GM12874 (cell line): ENCODE results near the gene VASH2.

ENCODE experiments used
- TF ChIP-seq, protein P1 (sequence below): IDR thresholded peaks from 2 replicates; pipeline ENCODE4 v1.5.1; 2011; ENCODE audit warnings: low read depth, mild to moderate bottlenecking, control low read depth, low read length, moderate library complexity; ENCODE audit not compliant: insufficient read depth

VASH2 gene

GRCh38 chr1:212955098-212955497, 4.8 kb downstream of the VASH2 start:
- TF ChIP-seq, protein P1, sequence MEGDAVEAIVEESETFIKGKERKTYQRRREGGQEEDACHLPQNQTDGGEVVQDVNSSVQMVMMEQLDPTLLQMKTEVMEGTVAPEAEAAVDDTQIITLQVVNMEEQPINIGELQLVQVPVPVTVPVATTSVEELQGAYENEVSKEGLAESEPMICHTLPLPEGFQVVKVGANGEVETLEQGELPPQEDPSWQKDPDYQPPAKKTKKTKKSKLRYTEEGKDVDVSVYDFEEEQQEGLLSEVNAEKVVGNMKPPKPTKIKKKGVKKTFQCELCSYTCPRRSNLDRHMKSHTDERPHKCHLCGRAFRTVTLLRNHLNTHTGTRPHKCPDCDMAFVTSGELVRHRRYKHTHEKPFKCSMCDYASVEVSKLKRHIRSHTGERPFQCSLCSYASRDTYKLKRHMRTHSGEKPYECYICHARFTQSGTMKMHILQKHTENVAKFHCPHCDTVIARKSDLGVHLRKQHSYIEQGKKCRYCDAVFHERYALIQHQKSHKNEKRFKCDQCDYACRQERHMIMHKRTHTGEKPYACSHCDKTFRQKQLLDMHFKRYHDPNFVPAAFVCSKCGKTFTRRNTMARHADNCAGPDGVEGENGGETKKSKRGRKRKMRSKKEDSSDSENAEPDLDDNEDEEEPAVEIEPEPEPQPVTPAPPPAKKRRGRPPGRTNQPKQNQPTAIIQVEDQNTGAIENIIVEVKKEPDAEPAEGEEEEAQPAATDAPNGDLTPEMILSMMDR: no peak

- TF ChIP-seq, protein P1: no peak
Observed at GRCh38 chr1:212955961-212956620, 5.8 kb downstream of the VASH2 start.

DNA sequence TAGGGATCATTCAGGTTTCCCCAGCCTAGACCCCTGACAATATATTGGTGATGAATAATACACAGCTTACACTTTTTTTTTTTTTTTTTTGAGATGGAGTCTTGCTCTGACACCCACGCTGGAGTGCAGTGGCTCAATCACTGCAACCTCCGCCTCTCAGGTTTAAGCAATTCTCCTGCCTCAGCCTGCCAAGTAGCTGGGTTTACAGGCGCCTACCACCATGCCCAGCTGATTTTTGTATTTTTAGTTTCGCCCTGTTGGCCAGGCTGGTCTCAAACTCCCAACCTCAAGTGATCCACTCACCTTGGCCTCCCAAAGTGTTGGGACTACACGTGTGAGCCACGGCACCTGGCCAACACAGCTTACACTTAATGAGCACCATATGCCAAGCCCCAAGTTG, 7.2 kb downstream of the VASH2 start:
- TF ChIP-seq, protein P1: no peak

- TF ChIP-seq, protein P1: no peak
Observed at GRCh38 chr1:212958175-212958574, 7.8 kb downstream of the VASH2 start.

DNA sequence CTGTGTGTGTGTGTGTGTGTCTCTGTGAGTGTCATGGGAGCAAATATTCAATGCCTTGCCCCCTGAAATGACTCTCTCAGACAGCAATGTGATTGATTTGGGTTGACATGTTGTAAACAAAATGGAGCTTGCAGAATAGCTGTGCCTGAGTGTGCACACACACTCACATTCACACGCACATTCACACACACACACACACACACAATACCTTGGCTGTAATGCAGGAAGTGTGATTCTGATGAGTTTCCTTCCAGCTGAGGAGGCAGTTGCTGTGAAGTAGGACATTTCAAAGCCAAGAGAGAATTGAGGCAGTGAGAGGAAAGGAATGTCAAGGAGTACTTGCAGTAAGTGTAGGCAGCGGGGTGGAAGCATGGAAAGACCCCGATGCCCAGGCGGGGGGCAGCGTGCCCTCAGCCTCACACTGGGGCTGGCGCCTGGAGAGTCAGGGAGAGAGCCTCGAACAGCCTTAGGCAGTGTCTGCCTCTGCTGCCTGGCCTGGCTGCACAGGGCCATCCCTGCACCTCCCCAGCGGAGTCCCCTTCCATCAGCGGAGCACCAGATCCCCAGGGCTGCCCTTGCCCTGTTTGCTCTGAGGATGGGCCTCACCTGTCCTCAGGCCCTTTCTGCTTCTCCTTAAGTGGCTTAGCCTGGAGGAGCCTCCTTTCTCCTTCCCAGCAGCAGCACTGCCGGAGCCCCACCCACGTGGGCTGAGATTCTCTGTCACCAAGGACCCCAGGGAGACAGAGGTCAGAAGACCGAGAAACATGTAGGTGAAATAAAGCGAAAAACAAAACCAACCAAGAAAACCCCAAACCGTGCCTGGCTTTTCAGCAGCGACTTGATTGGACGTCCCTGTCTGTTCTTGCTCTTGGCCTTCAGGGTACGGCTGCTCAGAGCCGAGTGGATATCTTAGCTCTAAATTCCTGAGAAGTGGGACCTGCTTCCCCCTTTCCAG, 9.2 kb downstream of the VASH2 start:
- TF ChIP-seq, protein P1: no peak

- TF ChIP-seq, protein P1: no peak
Observed at GRCh38 chr1:212960932-212961331, 10.6 kb downstream of the VASH2 start.

DNA sequence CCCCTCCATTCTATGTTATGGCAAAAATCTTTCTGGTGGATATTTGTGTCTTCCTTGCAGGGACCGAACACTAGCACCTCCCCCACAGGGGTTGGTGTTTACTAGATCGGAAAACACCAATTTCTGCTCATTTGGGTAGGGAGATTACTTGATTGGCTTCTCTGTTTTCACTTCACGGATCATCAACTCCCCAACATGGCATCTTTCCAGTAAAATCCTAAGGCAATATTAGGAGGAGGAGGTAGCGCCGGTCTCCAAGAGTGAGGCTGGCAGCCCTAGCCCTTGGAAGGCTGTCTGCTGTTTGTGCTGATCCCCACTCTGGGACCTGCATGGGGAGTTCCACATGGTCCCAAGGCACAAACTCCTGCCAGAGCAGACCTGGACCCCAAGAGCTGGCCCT, 12.2 kb downstream of the VASH2 start:
- TF ChIP-seq, protein P1: no peak
